ENCODE results near the gene BMPR1A.

DNA sequence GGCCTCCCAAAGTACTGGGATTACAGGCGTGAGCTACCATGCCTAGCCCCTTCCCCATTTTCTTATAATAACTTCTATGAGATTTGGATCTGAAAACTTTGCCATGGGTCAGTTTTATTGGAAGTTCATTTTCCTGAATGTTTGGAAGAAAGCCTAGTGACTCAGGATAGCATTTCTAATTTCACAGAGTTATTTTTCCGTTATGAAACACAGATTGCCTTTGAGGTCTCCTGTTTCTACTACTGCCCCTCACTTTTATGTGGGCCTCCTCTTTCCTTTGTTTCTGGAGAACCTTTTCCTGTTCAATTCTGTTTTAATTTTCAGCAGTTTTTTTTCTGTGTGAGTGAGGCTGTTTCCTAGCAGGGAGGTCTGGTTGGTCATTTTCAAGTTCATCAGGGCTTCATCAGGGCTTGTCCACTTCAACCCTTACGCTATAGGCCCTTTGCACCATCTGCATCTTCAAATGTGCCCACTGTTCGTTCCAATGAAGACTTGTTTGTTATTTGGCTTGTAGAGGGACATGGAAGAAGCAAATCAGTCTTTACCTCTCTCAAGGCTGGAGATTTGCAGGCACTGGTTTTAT lies 58.7 kb downstream of the BMPR1A start:
- no peak for TF ChIP-seq SREBF2 (IDR thresholded peaks at IDR 0.05)
- TF ChIP-seq CBX2 (IDR thresholded peaks at IDR 0.05; ENCODE audit: borderline replicate concordance, low read depth): no peak
- TF ChIP-seq, protein P1, sequence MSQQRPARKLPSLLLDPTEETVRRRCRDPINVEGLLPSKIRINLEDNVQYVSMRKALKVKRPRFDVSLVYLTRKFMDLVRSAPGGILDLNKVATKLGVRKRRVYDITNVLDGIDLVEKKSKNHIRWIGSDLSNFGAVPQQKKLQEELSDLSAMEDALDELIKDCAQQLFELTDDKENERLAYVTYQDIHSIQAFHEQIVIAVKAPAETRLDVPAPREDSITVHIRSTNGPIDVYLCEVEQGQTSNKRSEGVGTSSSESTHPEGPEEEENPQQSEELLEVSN (IDR thresholded peaks at IDR 0.05; ENCODE audit: borderline replicate concordance, low read depth): no peak
- TF ChIP-seq HDAC2 (IDR thresholded peaks at IDR 0.05): no peak
- TF ChIP-seq, protein P2, sequence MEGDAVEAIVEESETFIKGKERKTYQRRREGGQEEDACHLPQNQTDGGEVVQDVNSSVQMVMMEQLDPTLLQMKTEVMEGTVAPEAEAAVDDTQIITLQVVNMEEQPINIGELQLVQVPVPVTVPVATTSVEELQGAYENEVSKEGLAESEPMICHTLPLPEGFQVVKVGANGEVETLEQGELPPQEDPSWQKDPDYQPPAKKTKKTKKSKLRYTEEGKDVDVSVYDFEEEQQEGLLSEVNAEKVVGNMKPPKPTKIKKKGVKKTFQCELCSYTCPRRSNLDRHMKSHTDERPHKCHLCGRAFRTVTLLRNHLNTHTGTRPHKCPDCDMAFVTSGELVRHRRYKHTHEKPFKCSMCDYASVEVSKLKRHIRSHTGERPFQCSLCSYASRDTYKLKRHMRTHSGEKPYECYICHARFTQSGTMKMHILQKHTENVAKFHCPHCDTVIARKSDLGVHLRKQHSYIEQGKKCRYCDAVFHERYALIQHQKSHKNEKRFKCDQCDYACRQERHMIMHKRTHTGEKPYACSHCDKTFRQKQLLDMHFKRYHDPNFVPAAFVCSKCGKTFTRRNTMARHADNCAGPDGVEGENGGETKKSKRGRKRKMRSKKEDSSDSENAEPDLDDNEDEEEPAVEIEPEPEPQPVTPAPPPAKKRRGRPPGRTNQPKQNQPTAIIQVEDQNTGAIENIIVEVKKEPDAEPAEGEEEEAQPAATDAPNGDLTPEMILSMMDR (IDR thresholded peaks at IDR 0.05): no peak
- no peak for TF ChIP-seq SMC3 (IDR thresholded peaks at IDR 0.05)
- no peak for TF ChIP-seq TP53 (CRISPR knock-in tag; IDR thresholded peaks at IDR 0.05)
- TF ChIP-seq MAZ (IDR thresholded peaks at IDR 0.05; ENCODE audit: borderline replicate concordance, low read depth, low read length): no peak
